Thoracic aorta (tissue), 2 donors: Measurements from ENCODE around the gene BTBD17. TPM values are rescaled to one million over a fixed set of nuclear protein-coding genes. Genes with fewer than 3 reads are reported as not detected.

Source experiments
- ATAC-seq: fragments of 150-250 bp; one replicate; pipeline ENCODE4 v1.8.0; 2017; ENCODE audit warnings: low read depth; ENCODE audit not compliant: insufficient number of reproducible peaks, low FRiP score
- DNase-seq: peaks from one replicate; pipeline ENCODE4 v3.0.0-alpha.2; 2020; ENCODE audit warnings: low spot score
- H3K27ac ChIP-seq, 2 donors: fragments of 200-600 bp; sonication (generic); 1 replicate in 1 of 2; 2 replicates in 1 of 2; pipeline ENCODE4 v1.5.1; 2016; ENCODE audit warnings: mild to moderate bottlenecking in 2 of 2, moderate library complexity in 2 of 2
- H3K27me3 ChIP-seq: fragments of 200-600 bp; sonication (generic); replicated peaks from 2 replicates; pipeline ENCODE4 v1.6.0; 2016; ENCODE audit warnings: mild to moderate bottlenecking; ENCODE audit not compliant: insufficient read depth
- H3K36me3 ChIP-seq: fragments of 200-600 bp; sonication (generic); one replicate; pipeline ENCODE4 v1.5.1; 2016
- H3K4me1 ChIP-seq, 2 donors: fragments of 200-600 bp; sonication (generic); 1 replicate in 1 of 2; 2 replicates in 1 of 2; pipeline versions ENCODE4 v1.5.1 to v1.6.0; 2016; ENCODE audit warnings: low read depth in 2 of 2, mild to moderate bottlenecking in 1 of 2; ENCODE audit not compliant: control insufficient read depth in 1 of 2
- H3K4me3 ChIP-seq: fragments of 200-600 bp; sonication (generic); 2 replicates; pipeline ENCODE4 v1.5.1; 2016; ENCODE audit warnings: mild to moderate bottlenecking
- H3K9me3 ChIP-seq: fragments of 200-600 bp; sonication (generic); 2 replicates; pipeline ENCODE4 v1.5.1; 2016
- total RNA-seq, 2 donors: library from RNA; depleted of rRNA; stranded (reverse); fragments of >200 nt; gene quantifications; one replicate each; pipeline versions ENCODE4 v1.1.0 to v1.2.3, GENCODE V29; 2016
- TF ChIP-seq, protein P1 (sequence below): fragments of 200-600 bp; sonication (generic); IDR thresholded peaks from one replicate; pipeline ENCODE4 v1.5.1; 2019; ENCODE audit warnings: antibody characterized with exemption

Gene BTBD17
- total RNA-seq, 2 donors from 2014 or later = not detected

DNA sequence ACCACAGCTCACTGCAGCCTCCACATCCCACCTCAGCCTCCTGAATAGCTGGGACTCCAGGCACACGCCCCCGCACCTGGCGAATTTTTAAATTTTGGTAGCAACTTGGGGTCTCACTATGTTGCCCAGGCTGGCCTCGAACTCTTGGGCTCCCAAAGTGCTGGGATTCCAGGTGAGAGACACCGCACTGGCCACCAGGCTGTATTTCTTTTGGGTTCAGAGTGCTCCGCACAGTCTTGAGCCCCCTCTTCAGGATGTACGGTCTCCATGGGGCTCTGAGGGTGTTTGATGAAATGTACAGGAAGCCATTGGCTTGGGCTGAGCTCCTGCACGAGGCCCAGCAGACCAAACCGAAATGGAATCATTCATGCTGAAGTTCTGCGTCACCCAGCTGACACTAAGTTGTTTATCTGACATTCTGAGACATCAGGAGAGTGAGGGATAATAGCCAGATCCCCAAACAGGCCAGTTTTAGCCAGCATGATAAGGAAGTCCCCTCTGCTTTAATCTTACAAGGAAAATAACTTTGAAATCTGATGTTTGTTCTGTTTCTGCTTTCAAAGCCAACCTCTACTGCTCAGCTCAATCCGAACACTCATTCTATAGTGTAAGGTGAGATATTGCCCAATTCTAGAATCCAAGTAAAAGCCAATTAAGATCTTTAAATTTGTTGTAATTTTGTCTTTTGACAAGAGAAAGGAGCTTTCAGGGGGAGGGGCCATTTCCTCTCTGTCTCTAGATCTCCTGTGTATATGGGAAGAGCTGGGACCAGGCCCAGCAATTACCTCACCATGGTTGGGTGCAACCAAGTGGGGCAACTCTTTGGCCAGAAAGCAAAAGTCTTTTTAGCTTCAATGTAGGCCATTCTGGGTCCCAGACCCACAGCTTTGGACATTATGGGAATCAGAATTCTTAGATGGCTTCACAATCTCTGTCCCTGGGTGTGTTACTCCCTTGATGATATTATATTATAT is 29.3 kb upstream of the BTBD17 start:
- no peak overlapping the region for H3K27ac ChIP-seq
- no peak overlapping the region for H3K4me3 ChIP-seq
- DNase-seq (no peak), ATAC-seq (no peak)
- peaks cover 13 to 30% of the 10 kb centered on the region in 2 donors for H3K4me1 ChIP-seq
- H3K27me3 ChIP-seq = no peaks in the 10 kb centered on the region
- no peaks in the 10 kb centered on the region for H3K36me3 ChIP-seq
- TF ChIP-seq, protein P1, sequence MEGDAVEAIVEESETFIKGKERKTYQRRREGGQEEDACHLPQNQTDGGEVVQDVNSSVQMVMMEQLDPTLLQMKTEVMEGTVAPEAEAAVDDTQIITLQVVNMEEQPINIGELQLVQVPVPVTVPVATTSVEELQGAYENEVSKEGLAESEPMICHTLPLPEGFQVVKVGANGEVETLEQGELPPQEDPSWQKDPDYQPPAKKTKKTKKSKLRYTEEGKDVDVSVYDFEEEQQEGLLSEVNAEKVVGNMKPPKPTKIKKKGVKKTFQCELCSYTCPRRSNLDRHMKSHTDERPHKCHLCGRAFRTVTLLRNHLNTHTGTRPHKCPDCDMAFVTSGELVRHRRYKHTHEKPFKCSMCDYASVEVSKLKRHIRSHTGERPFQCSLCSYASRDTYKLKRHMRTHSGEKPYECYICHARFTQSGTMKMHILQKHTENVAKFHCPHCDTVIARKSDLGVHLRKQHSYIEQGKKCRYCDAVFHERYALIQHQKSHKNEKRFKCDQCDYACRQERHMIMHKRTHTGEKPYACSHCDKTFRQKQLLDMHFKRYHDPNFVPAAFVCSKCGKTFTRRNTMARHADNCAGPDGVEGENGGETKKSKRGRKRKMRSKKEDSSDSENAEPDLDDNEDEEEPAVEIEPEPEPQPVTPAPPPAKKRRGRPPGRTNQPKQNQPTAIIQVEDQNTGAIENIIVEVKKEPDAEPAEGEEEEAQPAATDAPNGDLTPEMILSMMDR = no peak
- H3K9me3 ChIP-seq = no peaks in the 10 kb centered on the region

DNA sequence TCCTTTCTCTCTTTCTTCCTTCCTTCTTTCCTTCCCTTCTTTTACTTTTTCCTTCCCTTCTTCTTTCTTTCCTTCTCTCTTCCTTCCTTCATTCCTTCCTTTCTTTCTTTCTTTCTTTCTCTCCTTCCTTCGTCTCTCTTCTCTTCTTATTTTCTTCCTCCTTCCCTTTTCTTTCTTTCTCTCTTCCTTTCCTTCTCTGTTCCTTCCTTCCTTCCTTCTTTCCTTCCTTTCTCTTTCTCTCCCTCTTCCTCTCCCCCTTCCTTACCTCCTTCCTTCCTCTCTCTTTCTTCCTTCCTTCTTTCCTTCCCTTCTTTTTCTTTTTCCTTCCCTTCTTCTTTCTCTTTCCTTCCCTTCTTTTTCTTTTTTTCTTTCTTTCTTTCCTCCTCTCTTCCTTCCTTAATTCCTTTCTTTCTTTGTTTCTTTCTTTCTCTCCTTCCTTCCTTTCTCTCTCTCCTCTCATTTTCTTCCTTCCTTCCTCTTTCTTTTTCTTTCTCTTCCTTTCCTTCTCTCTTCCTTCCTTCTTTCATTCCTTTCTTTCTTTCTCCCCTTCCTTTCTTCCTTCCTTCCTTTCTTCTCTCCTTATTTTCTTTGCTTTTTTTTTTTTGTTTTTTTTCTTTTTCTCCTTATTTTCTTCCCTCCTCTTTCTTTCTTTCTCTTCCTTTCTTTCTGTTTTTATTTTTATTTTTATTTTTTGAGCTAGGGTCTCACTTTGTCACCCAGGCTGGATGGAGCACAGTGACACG is 28.4 kb upstream of the BTBD17 start:
- H3K4me3 ChIP-seq = no peak overlapping the region

DNA sequence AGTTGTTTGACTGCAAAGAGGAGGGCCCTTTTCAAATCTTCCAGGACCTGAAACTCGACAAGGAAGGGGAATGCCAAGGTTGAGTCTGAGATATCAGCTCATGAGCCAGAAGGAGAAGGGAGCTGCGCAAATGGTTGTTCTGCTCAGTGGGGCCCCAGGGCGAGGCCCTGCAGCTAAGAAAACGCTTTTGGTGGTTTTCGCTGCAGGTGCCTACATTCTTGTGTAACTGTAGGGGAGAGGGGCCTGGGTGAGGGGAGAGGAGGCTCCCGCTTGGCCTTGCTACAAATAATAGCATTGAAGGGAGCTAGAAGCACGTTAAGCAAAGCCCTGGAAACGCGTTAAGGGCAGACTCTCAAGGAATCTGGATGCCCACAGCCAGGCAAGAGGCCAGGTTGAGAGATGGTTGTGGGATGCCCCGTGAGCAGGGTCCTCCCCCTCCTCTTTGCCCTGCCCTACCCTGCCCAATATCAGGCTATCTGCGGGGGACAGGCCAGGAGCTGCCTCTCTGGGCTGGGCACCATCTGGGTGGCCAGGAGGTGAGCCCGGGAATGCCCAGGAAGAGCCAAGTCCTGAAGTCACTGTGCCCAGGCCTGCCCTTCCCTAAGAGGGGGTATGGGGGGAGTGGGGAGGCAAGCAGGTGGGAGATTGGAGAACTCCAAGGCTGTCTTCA is 27.6 kb upstream of the BTBD17 start:
- Histone ChIP-seq H3K4me1 (peaks cover 11 to 16% of the 10 kb centered on the region in 2 donors), H3K9me3 (no peaks in the 10 kb centered on the region), H3K27ac (no peak overlapping the region), H3K36me3 (no peaks in the 10 kb centered on the region), H3K4me3 (no peak overlapping the region), H3K27me3 (no peaks in the 10 kb centered on the region)
- DNase-seq = no peak
- no peak for ATAC-seq
- TF ChIP-seq, protein P1 = no peak

More for the DNA sequence above, 28.4 kb upstream of the BTBD17 start:
- TF ChIP-seq, protein P1 = no peak
- H3K27me3 ChIP-seq = no peaks in the 10 kb centered on the region
- ATAC-seq = no peak
- H3K27ac ChIP-seq = no peak overlapping the region
- peaks cover 13 to 25% of the 10 kb centered on the region in 2 donors for H3K4me1 ChIP-seq
- H3K36me3 ChIP-seq = no peaks in the 10 kb centered on the region
- DNase-seq = no peak
- no peaks in the 10 kb centered on the region for H3K9me3 ChIP-seq

DNA sequence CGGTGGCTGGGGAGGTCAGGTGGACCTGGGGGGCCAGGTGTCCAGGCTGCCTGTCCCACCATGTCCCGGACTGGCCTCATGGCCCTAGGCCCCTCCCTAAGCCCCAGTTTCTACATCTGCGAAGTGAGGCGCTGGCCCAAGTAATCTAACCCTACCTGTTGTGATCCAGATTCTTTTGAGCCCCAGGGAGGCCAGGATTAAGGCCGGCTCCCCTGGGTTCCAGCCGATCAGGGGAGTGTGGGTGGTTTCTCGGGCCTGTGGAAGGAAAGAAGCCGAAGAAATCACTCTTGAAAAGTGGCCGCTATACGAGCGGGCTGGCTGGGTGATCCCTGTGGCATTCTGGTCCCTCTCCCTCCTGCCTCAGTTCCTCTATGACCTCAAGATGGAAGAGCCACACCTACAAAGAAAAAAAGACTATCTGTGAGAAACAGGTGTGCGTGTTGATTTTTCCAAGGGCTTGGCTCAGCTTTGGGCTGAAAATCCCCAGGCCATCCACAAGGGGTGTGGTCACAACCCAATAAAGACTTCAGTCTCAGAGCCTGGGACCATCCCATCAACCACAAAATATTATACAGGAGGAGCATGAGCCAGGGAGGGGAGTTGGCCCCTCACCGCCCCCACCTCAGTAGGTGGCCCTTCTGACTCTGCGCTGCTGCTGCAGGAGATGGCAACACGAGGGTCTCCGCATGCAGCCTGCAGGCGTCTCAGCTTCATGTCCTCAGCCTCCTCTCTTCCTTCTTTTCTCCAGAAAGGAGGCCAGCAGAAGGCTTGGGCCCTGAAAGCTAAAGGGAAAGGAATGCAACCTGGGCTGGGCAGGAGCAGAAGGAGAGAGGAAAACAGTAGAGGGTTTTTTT is 25.9 kb upstream of the BTBD17 start:
- Histone ChIP-seq H3K4me3 (no peak overlapping the region), H3K27me3 (no peaks in the 10 kb centered on the region), H3K4me1 (no peaks in the 10 kb centered on the region), H3K36me3 (no peaks in the 10 kb centered on the region), H3K27ac (no peak overlapping the region), H3K9me3 (no peaks in the 10 kb centered on the region)
- no peak for DNase-seq
- TF ChIP-seq, protein P1 = no peak
- ATAC-seq = no peak
